ENCODE results near the gene RNF13.
"Not testable (repeated sequence)": the region's sequence is repeated elsewhere in the genome, so short reads cannot be mapped to it uniquely, and the experiment has no call there.

GRCh38 chr3:149838491-149838890, 25.5 kb downstream of the RNF13 start:
- not testable (repeated sequence) for TF ChIP-seq NFE2L1 (CRISPR knock-in tag; IDR thresholded peaks at IDR 0.05); SP1 (CRISPR knock-in tag; conservative IDR thresholded peaks at IDR 0.05); CTCF (IDR thresholded peaks at IDR 0.05); USF1 (CRISPR knock-in tag; IDR thresholded peaks at IDR 0.05); ZBTB43 (CRISPR knock-in tag; IDR thresholded peaks at IDR 0.05); ZNF232 (CRISPR knock-in tag; IDR thresholded peaks at IDR 0.05); ZNF121 (CRISPR knock-in tag; IDR thresholded peaks at IDR 0.05); PRDM15 (CRISPR knock-in tag; IDR thresholded peaks at IDR 0.05); CBFB (CRISPR knock-in tag; IDR thresholded peaks at IDR 0.05; ENCODE audit: low read depth)
- TF ChIP-seq, protein P1, sequence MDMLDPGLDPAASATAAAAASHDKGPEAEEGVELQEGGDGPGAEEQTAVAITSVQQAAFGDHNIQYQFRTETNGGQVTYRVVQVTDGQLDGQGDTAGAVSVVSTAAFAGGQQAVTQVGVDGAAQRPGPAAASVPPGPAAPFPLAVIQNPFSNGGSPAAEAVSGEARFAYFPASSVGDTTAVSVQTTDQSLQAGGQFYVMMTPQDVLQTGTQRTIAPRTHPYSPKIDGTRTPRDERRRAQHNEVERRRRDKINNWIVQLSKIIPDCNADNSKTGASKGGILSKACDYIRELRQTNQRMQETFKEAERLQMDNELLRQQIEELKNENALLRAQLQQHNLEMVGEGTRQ (CRISPR knock-in tag; IDR thresholded peaks at IDR 0.05), result not testable (repeated sequence)

Data from WTC11 (cell line).